DOHH2 (cell line): ENCODE results near the gene FDXR.

Experiments
- CTCF ChIP-seq: fragments of 200-600 bp; sonication (generic); IDR thresholded peaks from one replicate; pipeline ENCODE4 v1.5.1; 2014; ENCODE audit warnings: antibody characterized with exemption, mild to moderate bottlenecking, low read depth, low read length; ENCODE audit not compliant: poor library complexity, severe bottlenecking
- EZH2phosphoT487 ChIP-seq: fragments of 200-600 bp; sonication (generic); IDR thresholded peaks from 2 replicates; pipeline ENCODE4 v1.6.1; 2017; ENCODE audit warnings: borderline replicate concordance, mild to moderate bottlenecking, antibody characterized with exemption, low read length, moderate library complexity, mixed read lengths

GRCh38 chr17:74868251-74868907, 4.4 kb downstream of the FDXR start:
- TF ChIP-seq CTCF (no peak), EZH2phosphoT487 (no peak)
